ENCODE results near the gene PLTP. TPM values are rescaled to one million over a fixed set of nuclear protein-coding genes. Genes with fewer than 3 reads are reported as not detected.
"Not testable (repeated sequence)": the region's sequence is repeated elsewhere in the genome, so short reads cannot be mapped to it uniquely, and the experiment has no call there.

Gene PLTP
- total RNA-seq, 4 donors from 2014 or later: 215 to 1,101 (median 301) TPM

DNA sequence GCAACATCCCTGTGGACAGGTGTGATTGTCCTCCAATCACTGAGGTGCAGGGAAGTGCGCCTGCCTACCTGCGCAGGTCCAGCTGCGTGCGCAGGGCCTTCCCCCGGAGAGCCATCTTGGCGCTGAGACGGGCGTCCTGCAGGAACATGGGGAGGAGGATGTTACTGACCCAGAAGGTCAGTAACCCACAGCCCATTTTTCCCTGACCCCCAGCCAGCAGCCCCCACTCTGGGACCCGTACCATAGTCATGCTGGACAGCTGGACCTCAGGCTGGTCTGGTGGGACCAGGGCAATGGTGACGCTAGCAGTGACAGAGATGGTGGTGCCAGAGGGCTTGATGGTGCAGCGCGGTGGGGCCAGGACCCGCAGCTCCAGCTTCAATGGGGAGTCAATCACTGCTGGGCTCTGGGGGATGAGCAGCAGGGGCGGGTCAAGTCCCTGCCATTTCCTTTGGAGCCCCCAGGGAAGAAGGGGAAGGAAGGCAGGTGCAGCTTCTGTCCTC is 9.7 kb downstream of the PLTP start:
- no peak for ATAC-seq (ENCODE audit: low FRiP score)
- DNase-seq (ENCODE audit: low spot score): no peak

DNA sequence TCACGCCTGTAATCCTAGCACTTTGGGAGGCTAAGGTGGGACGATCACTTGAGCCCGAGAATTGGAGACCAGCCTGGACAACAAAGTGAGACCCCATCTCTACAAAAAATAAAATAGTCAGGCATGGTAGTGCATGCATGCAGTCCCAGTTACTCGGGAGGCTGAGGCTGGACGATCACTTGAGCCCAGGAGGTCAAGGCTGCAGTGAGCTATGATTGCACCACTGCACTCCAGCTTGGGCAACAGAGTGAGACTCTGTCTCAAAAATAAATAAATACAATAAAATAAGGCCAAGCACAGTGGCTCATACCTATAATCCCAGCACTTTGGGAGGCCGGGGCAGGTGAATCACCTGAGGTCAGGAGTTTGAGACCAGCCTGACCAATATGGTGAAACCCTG is 10.6 kb downstream of the PLTP start:
- not testable (repeated sequence) for ATAC-seq (ENCODE audit: low FRiP score); DNase-seq (ENCODE audit: low spot score)

More for the DNA sequence above, 9.7 kb downstream of the PLTP start:
- TF ChIP-seq, protein P1, sequence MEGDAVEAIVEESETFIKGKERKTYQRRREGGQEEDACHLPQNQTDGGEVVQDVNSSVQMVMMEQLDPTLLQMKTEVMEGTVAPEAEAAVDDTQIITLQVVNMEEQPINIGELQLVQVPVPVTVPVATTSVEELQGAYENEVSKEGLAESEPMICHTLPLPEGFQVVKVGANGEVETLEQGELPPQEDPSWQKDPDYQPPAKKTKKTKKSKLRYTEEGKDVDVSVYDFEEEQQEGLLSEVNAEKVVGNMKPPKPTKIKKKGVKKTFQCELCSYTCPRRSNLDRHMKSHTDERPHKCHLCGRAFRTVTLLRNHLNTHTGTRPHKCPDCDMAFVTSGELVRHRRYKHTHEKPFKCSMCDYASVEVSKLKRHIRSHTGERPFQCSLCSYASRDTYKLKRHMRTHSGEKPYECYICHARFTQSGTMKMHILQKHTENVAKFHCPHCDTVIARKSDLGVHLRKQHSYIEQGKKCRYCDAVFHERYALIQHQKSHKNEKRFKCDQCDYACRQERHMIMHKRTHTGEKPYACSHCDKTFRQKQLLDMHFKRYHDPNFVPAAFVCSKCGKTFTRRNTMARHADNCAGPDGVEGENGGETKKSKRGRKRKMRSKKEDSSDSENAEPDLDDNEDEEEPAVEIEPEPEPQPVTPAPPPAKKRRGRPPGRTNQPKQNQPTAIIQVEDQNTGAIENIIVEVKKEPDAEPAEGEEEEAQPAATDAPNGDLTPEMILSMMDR (IDR thresholded peaks at IDR 0.05): no peak

DNA sequence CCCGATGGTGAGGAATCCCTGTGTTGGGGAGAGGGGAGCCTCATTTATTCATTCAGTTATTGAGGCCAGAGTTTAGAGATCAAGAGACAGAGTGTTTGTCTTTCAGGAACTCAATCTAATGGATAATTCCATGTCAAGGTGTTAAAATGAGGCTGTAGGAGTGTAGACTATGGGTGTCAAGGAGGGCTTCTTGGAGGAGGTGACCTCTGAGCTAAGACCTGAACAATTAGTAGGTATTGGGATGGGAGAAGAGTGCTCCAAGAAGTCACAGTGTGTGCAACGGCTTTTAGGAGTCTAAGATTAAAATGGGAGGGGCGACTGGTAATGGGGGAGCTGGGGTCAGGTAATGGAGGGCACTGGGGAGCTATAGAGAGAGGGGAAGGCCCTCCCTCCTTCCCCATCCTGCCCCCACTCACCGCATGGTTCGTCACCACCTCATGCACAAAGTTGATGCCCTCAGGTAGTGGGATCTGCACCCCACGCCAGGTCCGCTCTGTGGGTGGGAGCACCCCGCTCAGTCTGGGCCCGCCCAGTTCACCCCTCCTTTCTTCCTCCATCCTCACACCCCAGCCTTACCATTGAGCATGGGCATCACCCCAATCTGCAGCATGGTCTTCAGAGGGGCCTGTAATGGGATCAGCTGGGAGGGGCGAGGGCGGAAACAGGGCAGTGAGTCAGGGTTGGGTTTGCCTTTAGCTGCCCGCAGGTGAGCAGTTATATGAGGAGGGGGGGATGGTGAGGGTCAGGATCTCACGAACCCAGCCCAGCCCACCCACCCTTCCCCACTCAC is 12.7 kb downstream of the PLTP start:
- TF ChIP-seq, protein P1 (IDR thresholded peaks at IDR 0.05): no peak
- ATAC-seq (ENCODE audit: low FRiP score) (no peak), DNase-seq (ENCODE audit: low spot score) (no peak)

DNA sequence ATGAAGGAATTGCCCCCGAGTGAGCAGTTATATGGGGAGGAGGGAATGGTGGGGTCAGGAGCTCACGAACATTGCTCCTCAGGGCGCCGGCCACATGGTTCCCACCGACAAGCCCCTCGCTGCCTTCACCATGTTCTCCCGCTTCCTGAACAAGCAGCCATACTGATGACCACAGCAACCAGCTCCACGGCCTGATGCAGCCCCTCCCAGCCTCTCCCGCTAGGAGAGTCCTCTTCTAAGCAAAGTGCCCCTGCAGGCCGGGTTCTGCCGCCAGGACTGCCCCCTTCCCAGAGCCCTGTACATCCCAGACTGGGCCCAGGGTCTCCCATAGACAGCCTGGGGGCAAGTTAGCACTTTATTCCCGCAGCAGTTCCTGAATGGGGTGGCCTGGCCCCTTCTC is 13.7 kb downstream of the PLTP start:
- ATAC-seq (ENCODE audit: low FRiP score): no peak
- TF ChIP-seq, protein P1 (IDR thresholded peaks at IDR 0.05): no peak
- no peak for DNase-seq (ENCODE audit: low spot score)

DNA sequence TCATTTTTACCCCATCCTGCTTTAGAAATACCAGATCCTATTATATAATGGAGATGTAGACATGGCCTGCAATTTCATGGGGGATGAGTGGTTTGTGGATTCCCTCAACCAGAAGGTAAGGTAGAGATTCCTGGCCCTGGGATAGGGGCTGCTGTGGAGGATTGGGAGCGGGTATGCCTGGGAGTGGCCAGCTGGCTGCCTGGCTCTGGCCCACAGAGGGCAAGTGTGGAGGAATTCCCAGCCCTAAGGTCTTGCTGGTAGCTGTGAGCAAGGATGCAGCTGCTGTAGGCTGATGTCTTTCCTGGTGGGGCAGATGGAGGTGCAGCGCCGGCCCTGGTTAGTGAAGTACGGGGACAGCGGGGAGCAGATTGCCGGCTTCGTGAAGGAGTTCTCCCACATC is 14.3 kb downstream of the PLTP start:
- TF ChIP-seq, protein P1 (IDR thresholded peaks at IDR 0.05): no peak
- DNase-seq (ENCODE audit: low spot score) (no peak), ATAC-seq (ENCODE audit: low FRiP score) (no peak)

DNA sequence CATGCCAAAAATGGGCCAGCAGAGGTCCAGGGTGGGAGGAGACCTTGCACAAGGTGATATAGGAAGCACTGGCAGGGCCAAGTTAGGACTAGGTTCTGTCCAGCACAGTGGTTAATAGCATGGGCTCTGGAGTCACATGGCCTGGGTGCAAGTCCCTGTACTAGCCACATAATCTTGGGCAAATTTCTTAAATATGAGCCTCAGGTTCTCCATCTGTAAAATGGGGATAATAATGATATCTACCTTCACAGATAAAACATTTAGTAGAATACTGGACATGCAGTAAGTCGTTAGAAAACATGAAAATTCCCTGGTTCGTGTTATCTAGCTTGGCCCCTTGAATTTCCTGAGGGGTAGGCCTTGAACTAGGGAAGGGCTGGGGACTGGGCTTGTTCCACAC is 14.7 kb downstream of the PLTP start:
- ATAC-seq (ENCODE audit: low FRiP score): no peak
- DNase-seq (ENCODE audit: low spot score): no peak
- TF ChIP-seq, protein P1 (IDR thresholded peaks at IDR 0.05): no peak

DNA sequence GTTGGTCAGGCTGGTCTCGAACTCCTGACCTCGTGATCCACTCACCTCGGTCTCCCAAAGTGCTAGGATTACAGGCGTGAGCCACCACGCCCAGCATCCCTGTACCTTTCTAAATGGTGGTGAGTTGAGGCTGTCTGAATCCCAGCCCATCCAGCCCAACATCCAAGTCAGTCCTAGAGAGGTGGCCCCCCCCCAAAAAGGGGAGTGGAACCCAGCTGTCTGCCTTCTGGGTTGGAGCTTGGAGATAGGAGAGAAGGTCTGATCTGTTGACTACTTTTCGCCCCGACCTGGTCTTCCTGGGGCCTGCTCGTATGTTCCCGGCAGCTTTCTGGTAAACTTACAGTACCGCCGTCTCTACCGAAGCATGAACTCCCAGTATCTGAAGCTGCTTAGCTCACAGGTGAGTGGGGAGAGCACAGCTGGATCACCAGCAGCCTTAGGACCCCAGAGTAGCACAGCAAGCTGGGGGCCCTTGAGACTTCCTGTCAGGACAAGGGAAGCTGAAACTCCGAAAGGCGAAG is 15.3 kb downstream of the PLTP start:
- no peak for DNase-seq (ENCODE audit: low spot score)
- ATAC-seq (ENCODE audit: low FRiP score): no peak
- TF ChIP-seq, protein P1 (IDR thresholded peaks at IDR 0.05): no peak
